PFSK-1 (cell line): ENCODE results near the gene FNTB.

Experiments
- FOXP2 ChIP-seq: optimal IDR thresholded peaks from 2 replicates; pipeline ENCODE3; 2011; ENCODE audit warnings: borderline replicate concordance, control low read depth, inconsistent platforms; ENCODE audit not compliant: insufficient read depth; ENCODE audit errors: extremely low read length, extremely low read depth
- POLR2AphosphoS5 ChIP-seq: IDR thresholded peaks from 2 replicates; pipeline ENCODE4 v1.6.1; 2012; ENCODE audit warnings: low read depth, mild to moderate bottlenecking, control low read depth, low read length, moderate library complexity
- REST ChIP-seq, 2 experiments: IDR thresholded peaks; 2 replicates each; pipeline versions ENCODE4 v1.6.1 to v1.8.0; 2011 to 2012; ENCODE audit warnings: low read depth in 2 of 2, low read length in 2 of 2, control low read depth in 1 of 2, inconsistent platforms in 1 of 2, mild to moderate bottlenecking in 1 of 2, moderate library complexity in 1 of 2; ENCODE audit not compliant: insufficient read depth in 1 of 2
- SIN3A ChIP-seq: IDR thresholded peaks from 2 replicates; pipeline ENCODE4 v1.6.1; 2012; ENCODE audit warnings: mild to moderate bottlenecking, low read length, moderate library complexity, borderline replicate concordance; ENCODE audit not compliant: insufficient read depth
- TAF1 ChIP-seq: IDR thresholded peaks from 2 replicates; pipeline ENCODE4 v1.6.1; 2012; ENCODE audit warnings: low read length, control low read depth, borderline replicate concordance; ENCODE audit not compliant: insufficient read depth

Gene FNTB

GRCh38 chr14:65040666-65041433, 54.2 kb downstream of the FNTB start:
- no peak for TF ChIP-seq POLR2AphosphoS5
- TF ChIP-seq FOXP2, result no peak
- TF ChIP-seq REST (IDR thresholded peaks at IDR 0.05; ENCODE audit: insufficient read depth in 1 of 2, low read depth in 2 of 2, low read length in 2 of 2), result no peak

- TF ChIP-seq REST (IDR thresholded peaks at IDR 0.05; ENCODE audit: insufficient read depth in 1 of 2, low read depth in 2 of 2, low read length in 2 of 2), result no peak
- no peak for TF ChIP-seq POLR2AphosphoS5
- TF ChIP-seq SIN3A, result no peak
Observed at GRCh38 chr14:65041434-65041915, 54.8 kb downstream of the FNTB start.

- no peak for TF ChIP-seq SIN3A
- no peak for TF ChIP-seq TAF1
- no peak for TF ChIP-seq FOXP2
Observed at GRCh38 chr14:65042296-65042695, 55.6 kb downstream of the FNTB start.

- no peak for TF ChIP-seq SIN3A
- TF ChIP-seq POLR2AphosphoS5, result no peak
- no peak for TF ChIP-seq TAF1
- no peak for TF ChIP-seq REST (IDR thresholded peaks at IDR 0.05; ENCODE audit: insufficient read depth in 1 of 2, low read depth in 2 of 2, low read length in 2 of 2)
- no peak for TF ChIP-seq FOXP2
Observed at GRCh38 chr14:65042731-65043372, 56.2 kb downstream of the FNTB start.

- TF ChIP-seq POLR2AphosphoS5 (no peak), REST (IDR thresholded peaks at IDR 0.05; ENCODE audit: insufficient read depth in 1 of 2, low read depth in 2 of 2, low read length in 2 of 2) (no peak), FOXP2 (no peak), TAF1 (no peak), SIN3A (no peak)
Observed at GRCh38 chr14:65043893-65044595, 57.3 kb downstream of the FNTB start.
